Suppressor macrophage treated with lipopolysaccharide for 4 hours (primary cell): ENCODE results near the gene IL17RD.

Source experiments
- DNase-seq: peaks from one replicate; pipeline ENCODE4 v3.0.0-alpha.2; 2020

The IL17RD gene

GRCh38 chr3:57164657-57165573 lies at the start of gene IL17RD:
Gene IL17RD (minus strand): TSS chr3:57165353. CDS start chr3:57165286, 67 bp downstream.
- peak; percentile 90 for DNase-seq

DNA sequence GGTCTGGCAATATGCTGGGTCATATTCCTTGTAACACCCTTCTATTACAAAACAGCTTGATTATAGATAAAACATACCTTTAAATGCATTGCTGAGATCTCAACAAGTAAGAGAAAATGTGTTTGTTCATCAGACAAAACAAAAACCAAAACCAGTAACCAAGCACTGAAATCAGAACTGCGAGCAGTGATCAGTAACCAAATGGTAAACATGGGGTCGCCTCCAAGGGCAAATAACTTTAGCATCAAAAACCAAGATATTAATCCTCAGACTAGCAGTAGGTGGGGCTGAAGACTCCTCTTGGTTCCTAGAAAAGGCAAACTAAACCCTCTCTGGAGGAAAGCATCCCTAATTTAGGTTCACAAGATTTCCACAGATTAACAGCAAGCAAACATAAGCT lies 41.3 kb upstream of the IL17RD start:
- no peak for DNase-seq

GRCh38 chr3:57199895-57200297 lies 34.7 kb upstream of the IL17RD start, which contains the start of gene HESX1:
Gene HESX1 (minus strand): TSS chr3:57199978. CDS start chr3:57199918, 60 bp downstream.
- DNase-seq, result no peak

- no peak for DNase-seq
These were observed 29.5 kb upstream of the IL17RD start for GRCh38 chr3:57194641-57195040.

DNA sequence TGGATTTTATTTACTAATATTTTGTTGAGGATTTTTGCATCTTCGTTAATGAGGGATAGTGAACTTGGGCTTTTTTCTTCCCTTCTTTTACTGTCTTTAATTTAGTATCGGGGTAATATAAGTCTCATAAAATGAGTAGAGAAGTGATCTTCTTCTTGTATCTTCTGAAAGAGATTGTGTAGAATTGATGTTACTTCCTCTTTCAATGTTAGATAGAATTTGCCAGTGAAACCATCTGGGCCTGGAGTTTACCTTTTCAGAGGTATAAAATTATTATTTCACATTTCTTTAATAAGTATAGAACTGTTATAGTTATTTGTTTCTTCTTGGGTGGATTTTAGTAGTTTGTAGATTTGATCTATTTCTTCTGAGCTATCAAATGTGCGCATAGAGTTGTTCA lies 26.9 kb upstream of the IL17RD start:
- DNase-seq, result no peak

- DNase-seq, result no peak
These were observed 19.4 kb upstream of the IL17RD start for GRCh38 chr3:57184526-57184925.

- no peak for DNase-seq
These were observed 14.6 kb upstream of the IL17RD start for GRCh38 chr3:57179580-57180410.

DNA sequence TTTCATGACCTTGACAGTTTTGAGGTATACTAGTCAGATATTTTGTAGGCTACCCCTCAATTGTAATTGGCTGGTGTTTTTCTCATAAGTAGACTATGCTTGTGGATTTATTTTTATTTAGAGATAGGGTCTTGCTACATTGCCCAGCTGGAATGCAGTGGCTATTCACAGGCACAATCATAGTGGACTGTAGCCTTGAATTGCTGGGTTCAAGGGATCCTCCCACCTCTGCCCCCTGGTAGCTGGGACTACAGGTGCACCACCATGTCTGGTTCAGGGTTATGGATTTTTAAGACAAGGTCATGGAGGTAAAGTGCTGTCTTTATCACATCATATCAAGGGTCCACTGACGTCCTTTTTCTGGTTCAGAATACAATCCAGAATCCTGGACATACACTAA lies 10.9 kb upstream of the IL17RD start:
- DNase-seq, result no peak

GRCh38 chr3:57173687-57174086 lies 8.5 kb upstream of the IL17RD start:
- DNase-seq, result no peak

- no peak for DNase-seq
These were observed 5.8 kb upstream of the IL17RD start for GRCh38 chr3:57170946-57171345.

DNA sequence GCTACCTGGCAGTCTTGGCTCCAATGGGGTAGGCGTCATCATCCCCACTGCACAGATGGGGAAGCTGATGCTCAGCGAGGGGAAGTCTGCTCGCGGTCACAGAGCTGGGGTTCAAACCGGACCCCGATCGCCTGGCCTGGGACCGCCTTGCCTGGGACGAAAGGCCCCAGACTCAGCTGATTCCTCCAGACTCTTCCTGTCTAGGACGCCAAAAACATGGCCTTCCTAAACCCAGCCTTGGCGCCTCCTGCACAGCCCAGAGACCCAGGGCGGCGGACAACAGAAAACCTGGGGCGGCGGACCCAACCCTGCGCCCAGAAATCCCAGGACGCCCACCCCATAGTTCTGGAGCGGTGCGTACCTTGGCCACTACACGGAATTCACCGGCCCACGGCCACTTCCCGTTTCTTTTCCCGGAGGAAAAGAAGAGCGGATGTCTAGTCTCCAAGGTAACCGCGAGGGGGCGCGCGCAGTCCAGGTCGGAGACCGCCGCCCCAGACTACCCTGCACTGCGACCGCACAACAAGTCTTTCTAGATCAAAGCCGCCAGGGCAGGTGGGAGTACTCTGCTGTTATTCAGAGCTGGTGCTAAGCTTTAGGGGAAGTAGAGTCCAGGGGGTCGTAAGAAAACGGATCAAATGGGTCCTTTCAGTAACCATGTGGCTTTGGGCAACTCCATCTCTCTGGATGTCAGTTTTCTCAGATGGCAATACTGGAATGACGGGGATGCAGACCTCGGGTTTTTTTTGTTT lies 4.9 kb upstream of the IL17RD start:
- peak; percentile 81 for DNase-seq

- no peak for DNase-seq
These were observed 4.0 kb upstream of the IL17RD start for GRCh38 chr3:57169108-57169507.

DNA sequence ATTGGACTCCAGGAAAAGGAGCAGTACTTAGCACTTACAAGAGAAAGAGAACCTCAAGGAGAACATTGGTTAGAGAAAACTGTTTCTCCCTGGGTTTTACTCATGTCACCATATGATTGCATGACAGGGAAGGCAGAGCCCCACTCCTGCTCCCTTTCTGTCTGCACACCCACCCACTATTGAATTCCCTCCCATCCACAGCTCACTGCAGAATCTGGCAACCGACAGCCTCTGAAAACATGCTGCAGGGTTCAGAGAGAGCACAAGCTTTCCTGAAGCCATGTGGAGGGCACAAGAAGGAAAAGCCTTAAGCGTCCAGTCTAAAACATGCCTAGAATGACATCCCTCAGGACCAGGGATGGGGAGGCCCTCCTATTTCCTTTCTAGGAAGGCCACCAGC lies 3.0 kb upstream of the IL17RD start:
- DNase-seq, result no peak

- no peak for DNase-seq
These were observed 1.5 kb upstream of the IL17RD start for GRCh38 chr3:57166660-57167059.

- no peak for DNase-seq
These were observed 488 bp upstream of the IL17RD start for GRCh38 chr3:57165641-57166040.

DNA sequence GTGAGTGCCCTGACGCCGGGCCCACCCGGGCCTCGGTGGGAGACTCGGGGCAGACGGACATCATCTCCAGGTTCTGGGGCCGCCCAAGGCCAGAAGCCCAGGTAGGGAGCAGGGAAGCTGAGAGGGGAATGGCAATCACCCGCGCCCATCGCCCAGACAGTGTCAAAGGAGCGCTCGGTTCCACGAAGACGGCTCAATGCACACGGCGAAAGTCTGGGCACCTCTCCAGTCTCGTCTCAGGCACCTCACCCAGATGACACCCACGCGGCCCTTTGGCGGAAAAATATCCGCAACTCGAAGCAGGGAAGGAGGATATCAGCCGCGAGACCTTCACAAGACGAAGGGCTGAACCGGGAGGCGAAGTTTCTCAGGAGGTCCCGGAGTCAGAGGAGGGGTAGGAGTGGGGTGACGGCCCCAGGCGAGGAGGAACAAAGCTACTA lies 916 bp downstream of the IL17RD start:
- DNase-seq, result no peak

DNA sequence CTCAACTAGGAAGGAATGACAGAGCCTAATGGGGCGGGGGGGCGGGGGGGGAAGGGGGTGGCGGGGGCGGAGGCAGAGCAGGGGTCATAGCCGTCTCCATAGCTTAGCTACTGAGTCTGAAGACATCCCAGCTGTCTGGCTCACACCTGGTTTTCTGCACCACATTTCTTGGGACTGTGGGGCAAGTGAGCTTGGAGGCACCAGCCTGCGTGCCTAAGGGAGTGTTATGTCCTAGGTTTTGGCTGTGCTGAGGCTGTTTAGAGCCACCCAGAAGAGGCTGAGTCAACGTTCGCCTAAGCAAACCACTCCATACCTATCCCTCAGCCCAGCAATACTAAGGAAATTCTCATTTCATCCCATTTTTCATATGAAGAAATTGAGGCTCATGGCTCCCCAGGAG lies 1.4 kb downstream of the IL17RD start:
- DNase-seq, result no peak

DNA sequence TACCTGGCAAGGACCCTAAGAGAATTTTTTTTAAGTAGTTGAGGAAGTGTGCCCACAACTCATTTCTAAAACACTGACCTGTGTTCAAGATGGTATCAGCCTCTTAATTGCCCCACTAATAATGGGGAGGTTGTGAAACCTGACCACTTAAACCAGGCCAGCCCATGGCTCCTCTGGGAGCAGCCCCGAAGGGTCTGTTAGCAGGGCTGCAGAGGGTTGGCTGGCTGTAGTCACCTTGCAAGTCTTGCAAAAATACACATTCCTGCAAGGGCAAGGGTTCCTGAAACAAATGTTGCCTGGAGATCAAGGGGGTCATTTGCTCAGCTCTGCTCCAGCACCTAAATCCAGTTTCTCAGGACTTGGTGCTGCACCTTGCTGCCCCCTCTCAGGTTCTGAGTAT lies 3.2 kb downstream of the IL17RD start:
- no peak for DNase-seq

GRCh38 chr3:57160765-57161538 lies 4.2 kb downstream of the IL17RD start:
- no peak for DNase-seq

GRCh38 chr3:57160076-57160764 lies 4.9 kb downstream of the IL17RD start:
- DNase-seq, result no peak
